Neural crest cell (in vitro differentiated cells): Measurements from ENCODE around the gene LY9. TPM values are rescaled to one million over a fixed set of nuclear protein-coding genes. Genes with fewer than 3 reads are reported as not detected.

Experiments used
- DNase-seq: peaks from one replicate; pipeline ENCODE4 v3.0.0; 2021; ENCODE audit warnings: low read depth, mixed read lengths, low spot score
- H3K27ac Mint-ChIP-seq: one replicate; pipeline ENCODE4 v1.8.0; 2021; ENCODE audit warnings: mild to moderate bottlenecking, mixed read lengths; ENCODE audit not compliant: unreplicated experiment
- H3K27me3 Mint-ChIP-seq: 2 replicates; pipeline ENCODE4 v1.8.0; 2021; ENCODE audit warnings: low read depth, mild to moderate bottlenecking, mixed read lengths
- H3K36me3 Mint-ChIP-seq: 2 replicates; pipeline ENCODE4 v1.8.0; 2021; ENCODE audit warnings: low read depth, mild to moderate bottlenecking, mixed read lengths
- H3K4me1 Mint-ChIP-seq: 2 replicates; pipeline ENCODE4 v1.8.0; 2021; ENCODE audit warnings: mixed read lengths
- H3K4me3 Mint-ChIP-seq: one replicate; pipeline ENCODE4 v1.8.0; 2021; ENCODE audit warnings: mild to moderate bottlenecking, mixed read lengths
- H3K9me3 Mint-ChIP-seq: 2 replicates; pipeline ENCODE4 v1.8.0; 2021; ENCODE audit warnings: mixed read lengths
- CTCF ChIP-seq: fragments of 200-600 bp; sonication (generic); conservative IDR thresholded peaks from 2 replicates; pipeline ENCODE4 v1.5.0; 2021; ENCODE audit warnings: antibody characterized with exemption, mild to moderate bottlenecking
- total RNA-seq: library from RNA; stranded (reverse); gene quantifications from 2 replicates; pipeline ENCODE4 v1.2.1, GENCODE V29; 2021

Gene LY9
- total RNA-seq, 1 donor from 2014 or later = not detected

- Mint-ChIP-seq H3K9me3 (peaks cover 9% of the 10 kb centered on the region), H3K4me1 (no peaks in the 10 kb centered on the region), H3K36me3 (peaks cover 10% of the 10 kb centered on the region), H3K4me3 (no peak overlapping the region), H3K27ac (no peak overlapping the region), H3K27me3 (peaks cover 8% of the 10 kb centered on the region)
- DNase-seq = no peak
- TF ChIP-seq CTCF = no peak
These were observed 15.2 kb downstream of the LY9 start for GRCh38 chr1:160811147-160811546.

GRCh38 chr1:160813215-160813614, 17.2 kb downstream of the LY9 start:
- H3K27me3 Mint-ChIP-seq = peaks cover 7% of the 10 kb centered on the region
- H3K4me3 Mint-ChIP-seq = no peak overlapping the region
- no peak for DNase-seq
- H3K36me3 Mint-ChIP-seq = no peaks in the 10 kb centered on the region
- no peak overlapping the region for H3K27ac Mint-ChIP-seq
- peaks cover 2% of the 10 kb centered on the region for H3K4me1 Mint-ChIP-seq
- no peaks in the 10 kb centered on the region for H3K9me3 Mint-ChIP-seq
- TF ChIP-seq CTCF = no peak

GRCh38 chr1:160814316-160814715, 18.3 kb downstream of the LY9 start:
- no peak for TF ChIP-seq CTCF
- Mint-ChIP-seq H3K27me3 (peaks cover 7% of the 10 kb centered on the region), H3K36me3 (no peaks in the 10 kb centered on the region), H3K9me3 (no peaks in the 10 kb centered on the region), H3K27ac (no peak overlapping the region), H3K4me1 (peaks cover 7% of the 10 kb centered on the region), H3K4me3 (no peak overlapping the region)
- DNase-seq = no peak

GRCh38 chr1:160814856-160815255, 18.9 kb downstream of the LY9 start:
- no peak for DNase-seq
- Mint-ChIP-seq H3K27me3 (peaks cover 5% of the 10 kb centered on the region), H3K9me3 (no peaks in the 10 kb centered on the region), H3K36me3 (no peaks in the 10 kb centered on the region), H3K4me1 (peaks cover 7% of the 10 kb centered on the region), H3K4me3 (no peak overlapping the region), H3K27ac (no peak overlapping the region)
- no peak for TF ChIP-seq CTCF

- Mint-ChIP-seq H3K9me3 (no peaks in the 10 kb centered on the region), H3K36me3 (no peaks in the 10 kb centered on the region), H3K27me3 (peaks cover 4% of the 10 kb centered on the region), H3K4me1 (peaks cover 7% of the 10 kb centered on the region), H3K4me3 (no peak overlapping the region), H3K27ac (peak overlapping the region; percentile 40)
- no peak for DNase-seq
- TF ChIP-seq CTCF = no peak
These were observed 22.4 kb downstream of the LY9 start for GRCh38 chr1:160818207-160818937.
